Measurements from ENCODE around the gene MYRFL. TPM values are rescaled to one million over a fixed set of nuclear protein-coding genes. Genes with fewer than 3 reads are reported as not detected.

MYRFL gene
- total RNA-seq, 1 donor from 2014 or later = not detected

DNA sequence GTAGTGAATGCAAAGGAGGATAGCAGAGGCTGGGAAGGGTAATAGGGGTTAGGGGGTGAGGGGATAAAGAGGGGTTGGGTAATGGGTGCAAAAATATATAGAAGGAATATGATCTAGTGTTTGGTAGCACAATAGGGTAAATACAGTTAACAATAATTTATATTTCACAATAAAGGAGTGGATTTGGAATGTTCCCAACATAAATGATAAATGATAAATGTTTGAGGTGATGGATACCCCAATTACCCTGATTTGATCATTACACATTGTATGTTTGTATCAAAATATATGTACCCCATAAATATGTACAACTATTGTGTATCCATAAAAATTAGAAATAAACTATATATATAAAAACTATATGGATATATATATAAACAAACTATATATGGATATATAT is 999 bp upstream of the MYRFL start:
- Mint-ChIP-seq H3K27me3 (ENCODE audit: unreplicated experiment) (no peaks in the 10 kb centered on the region), H3K4me3 (ENCODE audit: unreplicated experiment) (no peak overlapping the region), H3K4me1 (ENCODE audit: low read depth, unreplicated experiment) (no peaks in the 10 kb centered on the region), H3K36me3 (ENCODE audit: unreplicated experiment) (no peaks in the 10 kb centered on the region), H3K9me3 (ENCODE audit: unreplicated experiment) (no peaks in the 10 kb centered on the region), H3K27ac (ENCODE audit: unreplicated experiment) (no peak overlapping the region)
- DNase-seq = no peak
- TF ChIP-seq, protein P1, sequence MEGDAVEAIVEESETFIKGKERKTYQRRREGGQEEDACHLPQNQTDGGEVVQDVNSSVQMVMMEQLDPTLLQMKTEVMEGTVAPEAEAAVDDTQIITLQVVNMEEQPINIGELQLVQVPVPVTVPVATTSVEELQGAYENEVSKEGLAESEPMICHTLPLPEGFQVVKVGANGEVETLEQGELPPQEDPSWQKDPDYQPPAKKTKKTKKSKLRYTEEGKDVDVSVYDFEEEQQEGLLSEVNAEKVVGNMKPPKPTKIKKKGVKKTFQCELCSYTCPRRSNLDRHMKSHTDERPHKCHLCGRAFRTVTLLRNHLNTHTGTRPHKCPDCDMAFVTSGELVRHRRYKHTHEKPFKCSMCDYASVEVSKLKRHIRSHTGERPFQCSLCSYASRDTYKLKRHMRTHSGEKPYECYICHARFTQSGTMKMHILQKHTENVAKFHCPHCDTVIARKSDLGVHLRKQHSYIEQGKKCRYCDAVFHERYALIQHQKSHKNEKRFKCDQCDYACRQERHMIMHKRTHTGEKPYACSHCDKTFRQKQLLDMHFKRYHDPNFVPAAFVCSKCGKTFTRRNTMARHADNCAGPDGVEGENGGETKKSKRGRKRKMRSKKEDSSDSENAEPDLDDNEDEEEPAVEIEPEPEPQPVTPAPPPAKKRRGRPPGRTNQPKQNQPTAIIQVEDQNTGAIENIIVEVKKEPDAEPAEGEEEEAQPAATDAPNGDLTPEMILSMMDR (IDR thresholded peaks at IDR 0.05; ENCODE audit: partially characterized antibody, unreplicated experiment) = no peak

DNA sequence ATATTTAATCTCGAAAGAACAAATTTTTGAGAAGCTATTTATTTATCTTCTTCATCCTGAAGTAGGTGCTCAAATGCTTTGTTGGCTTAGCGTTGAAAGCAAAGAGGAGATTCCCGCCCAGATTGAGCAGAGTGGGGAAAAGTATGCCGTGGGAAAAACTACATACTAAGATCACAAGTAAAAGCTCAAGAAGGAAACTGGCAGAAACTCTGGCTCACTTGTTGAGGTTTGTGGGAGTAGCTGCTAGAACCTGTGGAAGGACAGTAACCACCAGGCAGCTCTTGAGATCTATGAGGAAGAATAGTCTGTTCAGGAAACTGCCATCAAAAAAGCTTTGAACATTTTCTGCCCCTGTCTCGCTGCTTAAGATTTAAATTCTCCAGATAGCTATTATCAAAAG is 3.9 kb downstream of the MYRFL start:
- H3K4me3 Mint-ChIP-seq (ENCODE audit: unreplicated experiment) = no peak overlapping the region
- peaks cover 2% of the 10 kb centered on the region for H3K27me3 Mint-ChIP-seq (ENCODE audit: unreplicated experiment)
- TF ChIP-seq, protein P1 (IDR thresholded peaks at IDR 0.05; ENCODE audit: partially characterized antibody, unreplicated experiment) = no peak
- no peaks in the 10 kb centered on the region for H3K36me3 Mint-ChIP-seq (ENCODE audit: unreplicated experiment)
- no peak overlapping the region for H3K27ac Mint-ChIP-seq (ENCODE audit: unreplicated experiment)
- peaks cover 10% of the 10 kb centered on the region for H3K4me1 Mint-ChIP-seq (ENCODE audit: low read depth, unreplicated experiment)
- no peak for DNase-seq
- no peaks in the 10 kb centered on the region for H3K9me3 Mint-ChIP-seq (ENCODE audit: unreplicated experiment)

DNA sequence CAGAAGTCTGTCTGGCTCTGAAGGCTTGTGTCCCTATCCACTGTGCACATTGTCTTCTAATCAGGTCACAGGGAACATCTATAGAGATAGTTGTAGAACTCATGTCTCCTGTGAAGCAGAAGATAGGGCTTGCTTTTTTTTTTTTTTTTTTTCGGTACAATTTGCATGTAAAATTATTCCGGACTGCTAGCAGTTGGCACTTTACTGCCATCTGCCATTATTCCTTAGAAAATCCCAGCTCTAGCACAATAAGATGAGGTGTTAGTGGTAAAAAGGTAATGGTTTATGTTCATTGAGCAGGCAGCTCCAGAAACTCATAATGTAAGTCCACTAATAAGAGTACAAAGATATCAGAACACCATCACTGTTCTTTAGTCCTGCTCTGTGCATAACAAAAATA is 8.7 kb downstream of the MYRFL start:
- peaks cover 4% of the 10 kb centered on the region for H3K27me3 Mint-ChIP-seq (ENCODE audit: unreplicated experiment)
- H3K4me3 Mint-ChIP-seq (ENCODE audit: unreplicated experiment) = no peak overlapping the region
- DNase-seq = no peak
- peaks cover 10% of the 10 kb centered on the region for H3K4me1 Mint-ChIP-seq (ENCODE audit: low read depth, unreplicated experiment)
- H3K36me3 Mint-ChIP-seq (ENCODE audit: unreplicated experiment) = no peaks in the 10 kb centered on the region
- no peaks in the 10 kb centered on the region for H3K9me3 Mint-ChIP-seq (ENCODE audit: unreplicated experiment)
- H3K27ac Mint-ChIP-seq (ENCODE audit: unreplicated experiment) = no peak overlapping the region
- TF ChIP-seq, protein P1 (IDR thresholded peaks at IDR 0.05; ENCODE audit: partially characterized antibody, unreplicated experiment) = no peak

DNA sequence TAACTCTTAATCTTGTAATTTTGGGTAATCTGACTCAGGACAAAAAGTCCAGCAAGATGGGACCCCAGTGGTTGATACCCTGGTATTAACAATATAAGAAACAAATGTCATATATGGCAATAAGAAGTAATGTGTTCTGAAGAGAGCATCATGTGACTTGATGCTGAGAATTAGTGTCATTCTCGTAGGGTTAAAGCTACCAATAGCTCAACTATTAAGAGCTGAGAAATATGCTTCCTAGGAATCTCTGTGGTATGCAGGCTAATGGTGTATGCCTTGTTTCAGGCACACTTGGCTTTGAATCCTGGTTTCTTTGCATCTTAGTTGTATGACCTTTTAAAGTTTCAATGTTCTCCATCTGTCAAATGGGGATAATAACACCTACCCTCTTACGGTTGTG is 9.1 kb downstream of the MYRFL start:
- DNase-seq = no peak
- Mint-ChIP-seq H3K27me3 (ENCODE audit: unreplicated experiment) (peaks cover 4% of the 10 kb centered on the region), H3K9me3 (ENCODE audit: unreplicated experiment) (no peaks in the 10 kb centered on the region)

DNA sequence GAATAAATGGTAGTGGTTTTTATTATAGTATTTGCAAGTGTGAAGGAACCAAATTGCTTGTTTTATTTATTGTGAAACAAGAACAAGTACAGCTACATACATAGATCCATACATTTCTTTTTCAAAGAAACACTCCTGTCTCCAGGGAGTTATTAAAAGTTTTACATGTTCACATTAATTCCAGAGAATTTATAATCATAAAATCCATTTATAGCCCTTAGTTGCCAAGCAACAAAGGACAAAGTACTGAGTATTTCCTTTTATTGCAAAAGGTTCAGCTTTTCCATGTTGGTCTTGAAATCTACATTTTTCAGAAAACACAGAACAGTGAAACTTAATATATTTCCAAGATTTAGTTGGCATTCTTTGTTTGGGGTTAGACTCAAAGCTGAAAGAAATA is 9.5 kb downstream of the MYRFL start:
- Mint-ChIP-seq H3K27ac (ENCODE audit: unreplicated experiment) (no peak overlapping the region), H3K36me3 (ENCODE audit: unreplicated experiment) (no peaks in the 10 kb centered on the region), H3K27me3 (ENCODE audit: unreplicated experiment) (peaks cover 4% of the 10 kb centered on the region)

More for the DNA sequence above, 9.1 kb downstream of the MYRFL start:
- H3K4me3 Mint-ChIP-seq (ENCODE audit: unreplicated experiment) = no peak overlapping the region
- H3K36me3 Mint-ChIP-seq (ENCODE audit: unreplicated experiment) = no peaks in the 10 kb centered on the region
- TF ChIP-seq, protein P1 (IDR thresholded peaks at IDR 0.05; ENCODE audit: partially characterized antibody, unreplicated experiment) = no peak
- peaks cover 10% of the 10 kb centered on the region for H3K4me1 Mint-ChIP-seq (ENCODE audit: low read depth, unreplicated experiment)
- no peak overlapping the region for H3K27ac Mint-ChIP-seq (ENCODE audit: unreplicated experiment)

More for the DNA sequence above, 9.5 kb downstream of the MYRFL start:
- no peak overlapping the region for H3K4me3 Mint-ChIP-seq (ENCODE audit: unreplicated experiment)
- TF ChIP-seq, protein P1 (IDR thresholded peaks at IDR 0.05; ENCODE audit: partially characterized antibody, unreplicated experiment) = no peak
- no peaks in the 10 kb centered on the region for H3K9me3 Mint-ChIP-seq (ENCODE audit: unreplicated experiment)
- no peak for DNase-seq
- peaks cover 10% of the 10 kb centered on the region for H3K4me1 Mint-ChIP-seq (ENCODE audit: low read depth, unreplicated experiment)
